Stimulated activated naive CD4-positive, alpha-beta T cell treated with Interleukin-2 at 50 U/mL for 16 hours (primary cell): ENCODE results near the gene PGA5.
"Not testable (repeated sequence)": the region's sequence is repeated elsewhere in the genome, so short reads cannot be mapped to it uniquely, and the experiment has no call there.

Experiments used
- DNase-seq: peaks from one replicate; lab custom pipeline; 2025; lab: John Stamatoyannopoulos, UW

Gene PGA5

GRCh38 chr11:61226457-61227137 lies 14.4 kb upstream of the PGA5 start:
- not testable (repeated sequence) for DNase-seq

GRCh38 chr11:61229458-61229857 lies 11.5 kb upstream of the PGA5 start:
- not testable (repeated sequence) for DNase-seq

GRCh38 chr11:61231033-61231432 lies 9.9 kb upstream of the PGA5 start:
- DNase-seq = not testable (repeated sequence)

- not testable (repeated sequence) for DNase-seq
These were observed 9.4 kb upstream of the PGA5 start for GRCh38 chr11:61231585-61231984.

GRCh38 chr11:61232548-61233145 lies 8.3 kb upstream of the PGA5 start:
- not testable (repeated sequence) for DNase-seq

GRCh38 chr11:61237130-61237529 lies 3.8 kb upstream of the PGA5 start:
- DNase-seq = not testable (repeated sequence)

- DNase-seq = not testable (repeated sequence)
These were observed 687 bp upstream of the PGA5 start for GRCh38 chr11:61240288-61240687.

GRCh38 chr11:61241526-61241925 lies 551 bp downstream of the PGA5 start:
- DNase-seq = not testable (repeated sequence)

- DNase-seq = not testable (repeated sequence)
These were observed 4.4 kb downstream of the PGA5 start for GRCh38 chr11:61245284-61245964.

GRCh38 chr11:61248071-61248470 lies 7.1 kb downstream of the PGA5 start:
- not testable (repeated sequence) for DNase-seq

- not testable (repeated sequence) for DNase-seq
These were observed 8.2 kb downstream of the PGA5 start for GRCh38 chr11:61249201-61249600.

GRCh38 chr11:61250796-61251765 lies 10.1 kb downstream of the PGA5 start:
- not testable (repeated sequence) for DNase-seq

GRCh38 chr11:61252332-61252731 lies 11.4 kb downstream of the PGA5 start:
- DNase-seq = not testable (repeated sequence)

GRCh38 chr11:61254403-61255025 lies 13.5 kb downstream of the PGA5 start:
- peak; percentile 33 for DNase-seq

GRCh38 chr11:61256710-61257482 lies 15.9 kb downstream of the PGA5 start:
- no peak for DNase-seq

- no peak for DNase-seq
These were observed 17.6 kb downstream of the PGA5 start for GRCh38 chr11:61258546-61258945.

GRCh38 chr11:61259363-61259762 lies 18.4 kb downstream of the PGA5 start:
- no peak for DNase-seq

- no peak for DNase-seq
These were observed 23.4 kb downstream of the PGA5 start for GRCh38 chr11:61264371-61264770.

GRCh38 chr11:61264795-61265194 lies 23.8 kb downstream of the PGA5 start:
- DNase-seq = no peak

GRCh38 chr11:61265357-61265756 lies 24.4 kb downstream of the PGA5 start:
- no peak for DNase-seq

GRCh38 chr11:61266602-61267001 lies 25.6 kb downstream of the PGA5 start:
- DNase-seq = no peak
